ENCODE data around the gene NEDD4L. TPM values are rescaled to one million over a fixed set of nuclear protein-coding genes. Genes with fewer than 3 reads are reported as not detected.

NEDD4L gene
- total and polyA plus RNA-seq, 10 of the 15 experiments (the other 5 are each of a cell fraction or from before 2014, with no cell fraction given), result 7.4 to 24.0 (median 17.7) TPM

DNA sequence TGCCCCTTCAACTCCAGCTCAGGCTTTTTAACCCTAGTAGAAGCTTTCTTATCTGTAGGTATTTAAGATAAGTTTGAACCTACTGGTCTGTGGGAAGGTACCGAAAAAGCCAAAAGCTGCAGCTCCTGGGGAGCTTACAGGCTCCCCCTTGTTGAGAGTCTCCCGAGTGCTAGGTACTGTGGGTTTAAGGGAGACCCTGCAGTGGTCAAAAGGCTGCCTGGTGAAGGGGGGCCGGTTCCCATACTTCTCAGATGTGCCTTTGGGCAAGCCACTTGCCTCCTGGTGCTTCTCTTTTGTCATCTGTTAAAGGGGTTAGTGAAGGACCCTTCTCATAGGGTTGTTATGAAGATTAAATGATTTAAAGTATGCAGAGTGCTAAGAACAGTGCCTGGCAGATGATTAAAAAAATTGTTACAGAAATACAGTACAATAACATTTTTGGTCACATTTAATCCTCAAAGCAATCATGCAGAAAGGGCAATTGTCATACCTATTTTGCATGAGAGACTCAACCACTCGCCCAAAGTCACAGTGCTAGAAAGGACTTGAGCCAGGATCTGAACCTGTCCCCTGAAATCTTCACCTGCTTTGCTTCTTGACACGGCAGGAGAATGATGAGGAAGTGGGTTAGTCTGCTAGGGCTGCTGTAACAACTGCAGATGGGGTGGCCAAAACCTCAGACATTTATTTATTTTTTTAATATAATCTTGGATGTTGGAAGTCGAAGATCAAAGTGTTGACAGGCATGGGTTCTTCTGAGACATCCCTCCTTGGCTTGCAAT lies 62.5 kb downstream of the NEDD4L start:
- ChIA-PET CTCF (interaction anchor here (1.0 to 8.3 kb wide), 5 partner anchors 12 to 63 kb away, joined by 4 to 43 read pairs (median 5); partner anchors contain the start of gene NEDD4L), POLR2A (interaction anchor here (0.6 to 1.4 kb wide), 4 partner anchors 10 to 61 kb away, joined by 3 to 6 read pairs (median 6); no protein-coding TSS in a partner anchor), SMC1A (ENCODE audit: uncharacterized antibody, unreplicated experiment) (interaction anchor here (0.7 to 2.5 kb wide), 9 partner anchors 13 to 148 kb away, joined by 3 to 9 read pairs (median 3); no protein-coding TSS in a partner anchor), RAD21 (ENCODE audit: unreplicated experiment) (interaction anchor here (1.0 to 1.3 kb wide), 2 partner anchors 15 to 54 kb away, joined by 6 read pairs; no protein-coding TSS in a partner anchor)
- no peaks in the 10 kb centered on the region for H3K9me3 ChIP-seq (replicated peaks; ENCODE audit: control insufficient read depth, insufficient read depth, low read length)
- in situ Hi-C loops (cut with MboI), result no loop called here
- no peak overlapping the region for H3K27ac ChIP-seq (ENCODE audit: control insufficient read depth, insufficient read depth)
- TF ChIP-seq FOXM1 (IDR thresholded peaks at IDR 0.05; ENCODE audit: low read depth, low read length) (no peak), PAX5 (IDR thresholded peaks at IDR 0.05; ENCODE audit: borderline replicate concordance, low read depth, low read length) (no peak), ASH2L (IDR thresholded peaks at IDR 0.05; ENCODE audit: borderline replicate concordance, low read depth) (no peak), SPI1 (IDR thresholded peaks at IDR 0.05; ENCODE audit: borderline replicate concordance, insufficient read depth, low read depth, low read length) (peak; percentile 55; the same call in 1 of the 2 replicates)
- H4K20me1 ChIP-seq (ENCODE audit: control insufficient read depth, insufficient read depth), result no peaks in the 10 kb centered on the region
- no peak overlapping the region for H2AFZ ChIP-seq (ENCODE audit: control insufficient read depth, low read depth, low read length)
- BruUV-seq (replicated peaks), result no TSS peak
- H3K27me3 ChIP-seq (replicated peaks in 1 of 2; ENCODE audit: control insufficient read depth in 2 of 2, insufficient read depth in 2 of 2, low read length in 1 of 2), result no peaks in the 10 kb centered on the region
- 46% methylated on average over 6 of the region's 6 CpGs for WGBS (ENCODE audit: insufficient coverage, insufficient replicate concordance, low lambda C conversion rate, missing lambda C conversion rate)
- H3K4me2 ChIP-seq (ENCODE audit: control insufficient read depth, insufficient read depth), result no peak overlapping the region
- H3K4me1 ChIP-seq (ENCODE audit: control insufficient read depth, insufficient read depth, low read length), result no peaks in the 10 kb centered on the region
- DNase-seq (ENCODE audit: low read depth, low spot score), result no peak
- no peak overlapping the region for H3K4me3 ChIP-seq
- no peak overlapping the region for H3K9ac ChIP-seq (ENCODE audit: control insufficient read depth, insufficient read depth, low read length)
- H3K36me3 ChIP-seq (ENCODE audit: control insufficient read depth in 2 of 2, insufficient read depth in 2 of 2, low read length in 1 of 2), result no peaks in the 10 kb centered on the region
- intact Hi-C loops (cut with micrococcal nuclease; ENCODE audit: unreplicated experiment), result no loop called here
- no peaks in the 10 kb centered on the region for H3K79me2 ChIP-seq (ENCODE audit: control insufficient read depth, insufficient read depth, low read length)
- ATAC-seq, result peak; percentile 19
- FAIRE-seq, result no peak

DNA sequence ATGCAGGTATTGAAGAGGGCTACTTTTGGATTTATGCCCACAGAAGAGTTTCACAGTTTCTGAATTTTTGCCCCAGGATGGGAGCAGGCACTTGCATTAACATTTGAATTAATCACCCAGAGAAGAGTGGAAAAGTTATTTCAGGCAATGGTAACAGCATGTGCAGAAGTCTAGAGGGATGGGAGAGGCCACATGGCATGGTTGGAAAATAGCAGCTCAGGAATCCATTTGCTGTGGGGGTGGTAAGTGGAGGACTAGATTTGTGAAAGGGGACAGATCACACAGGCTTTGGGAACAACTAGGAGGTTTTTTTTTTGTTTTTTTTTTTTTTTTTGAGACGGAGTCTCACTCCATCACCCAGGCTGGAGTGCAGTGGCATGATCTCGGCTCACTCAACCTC lies 65.2 kb downstream of the NEDD4L start:
- TF ChIP-seq, protein P1, sequence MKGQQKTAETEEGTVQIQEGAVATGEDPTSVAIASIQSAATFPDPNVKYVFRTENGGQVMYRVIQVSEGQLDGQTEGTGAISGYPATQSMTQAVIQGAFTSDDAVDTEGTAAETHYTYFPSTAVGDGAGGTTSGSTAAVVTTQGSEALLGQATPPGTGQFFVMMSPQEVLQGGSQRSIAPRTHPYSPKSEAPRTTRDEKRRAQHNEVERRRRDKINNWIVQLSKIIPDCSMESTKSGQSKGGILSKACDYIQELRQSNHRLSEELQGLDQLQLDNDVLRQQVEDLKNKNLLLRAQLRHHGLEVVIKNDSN (IDR thresholded peaks at IDR 0.05; ENCODE audit: borderline replicate concordance, extremely low read length, insufficient read depth, low read depth, low read length), result no peak
- TF ChIP-seq NFIC (IDR thresholded peaks at IDR 0.05; ENCODE audit: low read depth, low read length), result no peak
- no peak for TF ChIP-seq IKZF1 (conservative IDR thresholded peaks at IDR 0.05)
- TF ChIP-seq MEF2B (IDR thresholded peaks at IDR 0.05; ENCODE audit: partially characterized antibody, poor library complexity, severe bottlenecking), result no peak
- TF ChIP-seq NR2C1 (IDR thresholded peaks at IDR 0.05), result no peak
- no peak for TF ChIP-seq CBX5 (IDR thresholded peaks at IDR 0.05; ENCODE audit: low read depth)
- no peak for TF ChIP-seq ETV6 (conservative IDR thresholded peaks at IDR 0.05 in 1 of 2, IDR thresholded peaks at IDR 0.05 in 1 of 2; ENCODE audit: borderline replicate concordance in 1 of 2, low read depth in 1 of 2)
- no peak for TF ChIP-seq MYB (IDR thresholded peaks at IDR 0.05; ENCODE audit: borderline replicate concordance, low read depth, low read length)
- TF ChIP-seq GATAD2B (conservative IDR thresholded peaks at IDR 0.05; ENCODE audit: low read depth), result no peak
- no peak for TF ChIP-seq RAD51 (IDR thresholded peaks at IDR 0.05)
- Histone ChIP-seq H3K79me2 (ENCODE audit: control insufficient read depth, insufficient read depth, low read length) (no peaks in the 10 kb centered on the region), H2AFZ (ENCODE audit: control insufficient read depth, low read depth, low read length) (no peak overlapping the region), H4K20me1 (ENCODE audit: control insufficient read depth, insufficient read depth) (no peaks in the 10 kb centered on the region), H3K27ac (ENCODE audit: control insufficient read depth, insufficient read depth) (no peak overlapping the region), H3K9me3 (replicated peaks; ENCODE audit: control insufficient read depth, insufficient read depth, low read length) (no peaks in the 10 kb centered on the region; the same call in 2 of the 3 replicates), H3K4me2 (ENCODE audit: control insufficient read depth, insufficient read depth) (no peak overlapping the region), H3K4me3 (no peak overlapping the region), H3K9ac (ENCODE audit: control insufficient read depth, insufficient read depth, low read length) (no peak overlapping the region), H3K4me1 (ENCODE audit: control insufficient read depth, insufficient read depth, low read length) (peaks cover 12% of the 10 kb centered on the region), H3K36me3 (ENCODE audit: control insufficient read depth in 2 of 2, insufficient read depth in 2 of 2, low read length in 1 of 2) (no peaks in the 10 kb centered on the region), H3K27me3 (replicated peaks in 1 of 2; ENCODE audit: control insufficient read depth in 2 of 2, insufficient read depth in 2 of 2, low read length in 1 of 2) (no peaks in the 10 kb centered on the region)
- WGBS (ENCODE audit: insufficient coverage, insufficient replicate concordance, low lambda C conversion rate, missing lambda C conversion rate), result 0% methylated on average over 1 of the region's 2 CpGs
- RAD21 ChIA-PET (ENCODE audit: unreplicated experiment), result interaction anchor here (0.5 to 4.4 kb wide), 10 partner anchors 8 to 429 kb away, joined by 3 to 53 read pairs (median 8); no protein-coding TSS in a partner anchor
- no TSS peak for BruUV-seq (replicated peaks)
- no peak for ATAC-seq
- POLR2A ChIA-PET, result interaction anchor here (0.8 to 4.8 kb wide), 4 partner anchors 8 to 16 kb away, joined by 3 to 46 read pairs (median 4); no protein-coding TSS in a partner anchor
- in situ Hi-C loops (cut with MboI) (no loop called here), intact Hi-C loops (cut with micrococcal nuclease; ENCODE audit: unreplicated experiment) (no loop called here)
- no peak for FAIRE-seq
- CTCF ChIA-PET, result interaction anchor here (1.0 to 3.2 kb wide), 12 partner anchors 9 to 271 kb away, joined by 3 to 21 read pairs (median 8); partner anchors contain the start of gene NEDD4L
- SMC1A ChIA-PET (ENCODE audit: uncharacterized antibody, unreplicated experiment), result interaction anchor here (1.2 to 7.0 kb wide), 10 partner anchors 10 to 103 kb away, joined by 4 to 78 read pairs (median 9); partner anchors contain the start of gene NEDD4L
- no peak for DNase-seq (ENCODE audit: low read depth, low spot score)
